K562 (cell line): ENCODE measurements around the gene TDRD3.

Source experiments
- CEBPB ChIP-seq: fragments of 450-650 bp; IDR thresholded peaks from 2 replicates; pipeline ENCODE4 v1.6.1; 2016; ENCODE audit warnings: missing genetic modification characterization, missing compliant biosample characterization
- HDAC2 ChIP-seq: fragments of 450-650 bp; IDR thresholded peaks from 2 replicates; pipeline ENCODE4 v1.6.1; 2016; ENCODE audit warnings: mild to moderate bottlenecking
- PTBP1 ChIP-seq: fragments of 200-400 bp; formaldehyde crosslinking; IDR thresholded peaks from 2 replicates; pipeline ENCODE4 v1.6.1; 2017; ENCODE audit warnings: low read depth, low read length
- SP1 ChIP-seq: sonication (generic); formaldehyde crosslinking; IDR thresholded peaks from 2 replicates; pipeline ENCODE4 v1.8.1; 2022; ENCODE audit warnings: mild to moderate bottlenecking, missing genetic modification reagents
- TAF1 ChIP-seq: IDR thresholded peaks from 2 replicates; pipeline ENCODE4 v1.6.1; 2011; ENCODE audit warnings: mild to moderate bottlenecking, low read length, moderate library complexity; ENCODE audit not compliant: insufficient read depth, control insufficient read depth, severe bottlenecking; ENCODE audit errors: extremely low read depth
- ZNF431 ChIP-seq: sonication (generic); formaldehyde crosslinking; IDR thresholded peaks from 2 replicates; pipeline ENCODE4 v1.8.0; 2022; ENCODE audit warnings: mild to moderate bottlenecking, missing genetic modification reagents
- ZSCAN32 ChIP-seq: fragments of 450-650 bp; formaldehyde crosslinking; IDR thresholded peaks from 2 replicates; pipeline ENCODE4 v1.4.0; 2020; ENCODE audit warnings: mild to moderate bottlenecking, moderate library complexity
- TF ChIP-seq, protein P1 (sequence below): sonication (generic); formaldehyde crosslinking; IDR thresholded peaks from 2 replicates; pipeline ENCODE4 v1.8.1; 2023; ENCODE audit warnings: mild to moderate bottlenecking, missing genetic modification reagents
- TF ChIP-seq, protein P2 (sequence below), 3 experiments: IDR thresholded peaks in 2 of 3; conservative IDR thresholded peaks in 1 of 3; 2 replicates each; pipeline ENCODE4 v1.5.1; 2011 to 2012; ENCODE audit warnings: low read length in 3 of 3, mild to moderate bottlenecking in 3 of 3, control low read depth in 2 of 3, improper control_type of control experiment in 1 of 3, inconsistent platforms in 1 of 3, low read depth in 1 of 3, mixed read lengths in 1 of 3, moderate library complexity in 1 of 3; ENCODE audit not compliant: insufficient read depth in 2 of 3
- TF ChIP-seq, protein P3 (sequence below), 2 experiments: IDR thresholded peaks; 2 replicates each; pipeline ENCODE4 v1.6.1; 2011; ENCODE audit warnings: borderline replicate concordance in 1 of 2, control low read depth in 1 of 2, low read depth in 1 of 2, low read length in 1 of 2, mild to moderate bottlenecking in 1 of 2, mixed read lengths in 1 of 2, moderate library complexity in 1 of 2; ENCODE audit not compliant: insufficient read depth in 1 of 2, insufficient read length in 1 of 2, poor library complexity in 1 of 2, severe bottlenecking in 1 of 2; ENCODE audit errors: extremely low read depth in 1 of 2

DNA sequence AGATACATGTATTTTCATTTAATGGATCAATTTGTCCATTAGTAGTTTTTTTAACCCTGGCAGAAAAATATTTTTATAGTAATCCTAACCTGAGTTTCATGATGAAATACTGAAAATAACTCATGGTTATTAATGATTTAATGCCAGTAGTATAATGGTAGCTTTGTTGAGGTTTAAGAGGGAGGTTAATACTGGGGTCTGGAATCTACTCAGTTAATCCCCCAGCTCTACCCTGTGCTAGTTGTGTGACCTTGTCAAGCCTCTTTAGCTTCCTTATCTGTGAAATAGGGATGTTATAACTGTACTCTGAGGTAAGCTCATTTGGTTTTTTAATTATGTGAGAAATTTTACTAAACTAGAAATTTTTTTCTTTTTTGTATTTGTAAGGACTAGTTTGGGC is 122.5 kb downstream of the TDRD3 start:
- TF ChIP-seq SP1 (no peak), CEBPB (tag) (no peak), ZNF431 (CRISPR knock-in tag) (no peak), ZSCAN32 (no peak), HDAC2 (no peak), PTBP1 (no peak), TAF1 (no peak)
- TF ChIP-seq, protein P1, sequence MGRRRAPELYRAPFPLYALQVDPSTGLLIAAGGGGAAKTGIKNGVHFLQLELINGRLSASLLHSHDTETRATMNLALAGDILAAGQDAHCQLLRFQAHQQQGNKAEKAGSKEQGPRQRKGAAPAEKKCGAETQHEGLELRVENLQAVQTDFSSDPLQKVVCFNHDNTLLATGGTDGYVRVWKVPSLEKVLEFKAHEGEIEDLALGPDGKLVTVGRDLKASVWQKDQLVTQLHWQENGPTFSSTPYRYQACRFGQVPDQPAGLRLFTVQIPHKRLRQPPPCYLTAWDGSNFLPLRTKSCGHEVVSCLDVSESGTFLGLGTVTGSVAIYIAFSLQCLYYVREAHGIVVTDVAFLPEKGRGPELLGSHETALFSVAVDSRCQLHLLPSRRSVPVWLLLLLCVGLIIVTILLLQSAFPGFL (CRISPR knock-in tag): no peak
- TF ChIP-seq, protein P2, sequence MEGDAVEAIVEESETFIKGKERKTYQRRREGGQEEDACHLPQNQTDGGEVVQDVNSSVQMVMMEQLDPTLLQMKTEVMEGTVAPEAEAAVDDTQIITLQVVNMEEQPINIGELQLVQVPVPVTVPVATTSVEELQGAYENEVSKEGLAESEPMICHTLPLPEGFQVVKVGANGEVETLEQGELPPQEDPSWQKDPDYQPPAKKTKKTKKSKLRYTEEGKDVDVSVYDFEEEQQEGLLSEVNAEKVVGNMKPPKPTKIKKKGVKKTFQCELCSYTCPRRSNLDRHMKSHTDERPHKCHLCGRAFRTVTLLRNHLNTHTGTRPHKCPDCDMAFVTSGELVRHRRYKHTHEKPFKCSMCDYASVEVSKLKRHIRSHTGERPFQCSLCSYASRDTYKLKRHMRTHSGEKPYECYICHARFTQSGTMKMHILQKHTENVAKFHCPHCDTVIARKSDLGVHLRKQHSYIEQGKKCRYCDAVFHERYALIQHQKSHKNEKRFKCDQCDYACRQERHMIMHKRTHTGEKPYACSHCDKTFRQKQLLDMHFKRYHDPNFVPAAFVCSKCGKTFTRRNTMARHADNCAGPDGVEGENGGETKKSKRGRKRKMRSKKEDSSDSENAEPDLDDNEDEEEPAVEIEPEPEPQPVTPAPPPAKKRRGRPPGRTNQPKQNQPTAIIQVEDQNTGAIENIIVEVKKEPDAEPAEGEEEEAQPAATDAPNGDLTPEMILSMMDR (IDR thresholded peaks at IDR 0.05 in 2 of 3, conservative IDR thresholded peaks at IDR 0.05 in 1 of 3; ENCODE audit: insufficient read depth in 2 of 3, low read depth in 1 of 3, low read length in 3 of 3): no peak
- TF ChIP-seq, protein P3, sequence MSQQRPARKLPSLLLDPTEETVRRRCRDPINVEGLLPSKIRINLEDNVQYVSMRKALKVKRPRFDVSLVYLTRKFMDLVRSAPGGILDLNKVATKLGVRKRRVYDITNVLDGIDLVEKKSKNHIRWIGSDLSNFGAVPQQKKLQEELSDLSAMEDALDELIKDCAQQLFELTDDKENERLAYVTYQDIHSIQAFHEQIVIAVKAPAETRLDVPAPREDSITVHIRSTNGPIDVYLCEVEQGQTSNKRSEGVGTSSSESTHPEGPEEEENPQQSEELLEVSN (IDR thresholded peaks at IDR 0.05; ENCODE audit: borderline replicate concordance in 1 of 2, extremely low read depth in 1 of 2, insufficient read depth in 1 of 2, insufficient read length in 1 of 2, low read depth in 1 of 2, low read length in 1 of 2, poor library complexity in 1 of 2, severe bottlenecking in 1 of 2): no peak
